HEK293T (cell line): ENCODE data around the gene PLD5.

Experiments used
- CTCF ChIA-PET: fragments of 350-600 bp; formaldehyde crosslinking; extraction: SDS; loops from one replicate; lab custom pipeline; 2021; ENCODE audit warnings: antibody characterized with exemption, inconsistent platforms; lab: Yijun Ruan, JAX
- POLR2A ChIA-PET: fragments of 350-600 bp; formaldehyde crosslinking; extraction: SDS; loops from one replicate; lab custom pipeline; 2020; ENCODE audit warnings: antibody characterized with exemption, inconsistent platforms; lab: Yijun Ruan, JAX
- DNase-seq: peaks from one replicate; pipeline ENCODE4 v3.0.0; 2012; ENCODE audit warnings: mixed read lengths; ENCODE audit errors: extremely low spot score
- ARNT ChIP-seq: fragments of 450-650 bp; IDR thresholded peaks from 2 replicates; pipeline ENCODE4 v1.6.1; 2017; ENCODE audit warnings: mild to moderate bottlenecking
- BHLHE40 ChIP-seq: fragments of 450-650 bp; IDR thresholded peaks from 2 replicates; pipeline ENCODE4 v1.6.1; 2016; ENCODE audit warnings: mild to moderate bottlenecking, moderate library complexity, borderline replicate concordance
- CTBP1 ChIP-seq: fragments of 450-650 bp; IDR thresholded peaks from 2 replicates; pipeline ENCODE4 v1.6.1; 2016; ENCODE audit warnings: borderline replicate concordance
- ELF4 ChIP-seq: fragments of 450-650 bp; IDR thresholded peaks from 2 replicates; pipeline ENCODE4 v1.6.1; 2017; ENCODE audit warnings: antibody characterized with exemption
- FOXA1 ChIP-seq: fragments of 450-650 bp; IDR thresholded peaks from 2 replicates; pipeline ENCODE4 v1.6.1; 2016; ENCODE audit warnings: mild to moderate bottlenecking
- FOXK2 ChIP-seq: fragments of 450-650 bp; IDR thresholded peaks from 2 replicates; pipeline ENCODE4 v1.6.1; 2016; ENCODE audit warnings: mild to moderate bottlenecking
- FOXM1 ChIP-seq: fragments of 450-650 bp; IDR thresholded peaks from 2 replicates; pipeline ENCODE4 v1.6.1; 2017; ENCODE audit warnings: mild to moderate bottlenecking, borderline replicate concordance
- HDGF ChIP-seq: fragments of 450-650 bp; IDR thresholded peaks from 2 replicates; pipeline ENCODE4 v1.6.1; 2017; ENCODE audit warnings: antibody characterized with exemption, borderline replicate concordance
- L3MBTL2 ChIP-seq: fragments of 450-650 bp; conservative IDR thresholded peaks from 2 replicates; pipeline ENCODE4 v1.6.1; 2016; ENCODE audit warnings: mild to moderate bottlenecking
- LEF1 ChIP-seq: fragments of 450-650 bp; IDR thresholded peaks from 2 replicates; pipeline ENCODE4 v1.6.1; 2017; ENCODE audit warnings: mild to moderate bottlenecking, borderline replicate concordance
- NFRKB ChIP-seq: fragments of 450-650 bp; IDR thresholded peaks from 2 replicates; pipeline ENCODE4 v1.6.1; 2016; ENCODE audit warnings: mild to moderate bottlenecking, moderate library complexity
- PKNOX1 ChIP-seq: fragments of 450-650 bp; IDR thresholded peaks from 2 replicates; pipeline ENCODE4 v1.6.1; 2016
- SP1 ChIP-seq: fragments of 450-650 bp; IDR thresholded peaks from 2 replicates; pipeline ENCODE4 v1.6.1; 2017
- SUZ12 ChIP-seq: fragments of 450-650 bp; IDR thresholded peaks from 2 replicates; pipeline ENCODE4 v1.6.1; 2016; ENCODE audit warnings: mild to moderate bottlenecking
- TARDBP ChIP-seq: fragments of 450-650 bp; IDR thresholded peaks from 2 replicates; pipeline ENCODE4 v1.6.1; 2016
- ZNF384 ChIP-seq: fragments of 450-650 bp; IDR thresholded peaks from 2 replicates; pipeline ENCODE4 v1.6.1; 2016

PLD5 gene

GRCh38 chr1:242427519-242427918 is 97.0 kb downstream of the PLD5 start:
- ChIA-PET POLR2A (interaction anchor here (0.5 kb wide), 1 partner anchor 534 kb away, joined by 3 read pairs; no protein-coding TSS in a partner anchor), CTCF (interaction anchor here (1.2 to 1.5 kb wide), 2 partner anchors 11 to 50 kb away, joined by 3 to 5 read pairs; no protein-coding TSS in a partner anchor)
- no peak for DNase-seq
- no peak for TF ChIP-seq SUZ12

- DNase-seq = no peak
- no peak for TF ChIP-seq FOXK2
- TF ChIP-seq ARNT = no peak
- no peak for TF ChIP-seq SUZ12
- TF ChIP-seq ELF4 = no peak
- no peak for TF ChIP-seq HDGF
- TF ChIP-seq SP1 = no peak
- TF ChIP-seq L3MBTL2 = no peak
- TF ChIP-seq TARDBP = no peak
- TF ChIP-seq CTBP1 = no peak
- TF ChIP-seq FOXA1 = no peak
- no peak for TF ChIP-seq FOXM1
- no peak for TF ChIP-seq PKNOX1
- TF ChIP-seq ZNF384 = no peak
- TF ChIP-seq LEF1 = no peak
- no peak for TF ChIP-seq BHLHE40
- no peak for TF ChIP-seq NFRKB
- POLR2A ChIA-PET = no interaction called here
- CTCF ChIA-PET = no interaction called here
Observed at GRCh38 chr1:242426271-242426905, 98.1 kb downstream of the PLD5 start.

DNA sequence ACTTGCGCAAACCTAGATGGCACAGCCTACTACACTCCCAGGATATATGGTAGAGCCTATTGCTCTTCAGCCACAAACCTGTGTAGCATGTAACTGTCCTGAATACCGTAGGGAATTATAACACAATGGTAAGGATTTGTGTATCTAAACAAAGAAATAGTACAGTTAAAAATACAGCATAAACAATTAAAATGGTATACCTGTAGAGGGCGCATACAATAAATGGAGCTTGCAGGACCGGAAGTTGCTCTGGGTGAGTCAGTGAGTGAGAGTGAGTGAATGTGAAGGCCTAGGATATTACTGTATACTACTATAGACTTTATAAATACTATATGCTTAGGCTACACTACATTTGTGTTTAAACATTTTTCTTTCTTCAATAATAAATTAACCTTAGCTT is 99.3 kb downstream of the PLD5 start:
- TF ChIP-seq ELF4 (no peak), CTBP1 (no peak), L3MBTL2 (no peak), FOXA1 (no peak), LEF1 (no peak), FOXM1 (no peak), SUZ12 (no peak), HDGF (no peak), ARNT (no peak), PKNOX1 (no peak), SP1 (no peak), FOXK2 (no peak), ZNF384 (no peak), BHLHE40 (no peak), TARDBP (no peak), NFRKB (no peak)
- ChIA-PET POLR2A (no interaction called here), CTCF (interaction anchor here (0.5 to 1.1 kb wide), 5 partner anchors 9 to 405 kb away, joined by 3 to 4 read pairs (median 4); no protein-coding TSS in a partner anchor)
- no peak for DNase-seq

DNA sequence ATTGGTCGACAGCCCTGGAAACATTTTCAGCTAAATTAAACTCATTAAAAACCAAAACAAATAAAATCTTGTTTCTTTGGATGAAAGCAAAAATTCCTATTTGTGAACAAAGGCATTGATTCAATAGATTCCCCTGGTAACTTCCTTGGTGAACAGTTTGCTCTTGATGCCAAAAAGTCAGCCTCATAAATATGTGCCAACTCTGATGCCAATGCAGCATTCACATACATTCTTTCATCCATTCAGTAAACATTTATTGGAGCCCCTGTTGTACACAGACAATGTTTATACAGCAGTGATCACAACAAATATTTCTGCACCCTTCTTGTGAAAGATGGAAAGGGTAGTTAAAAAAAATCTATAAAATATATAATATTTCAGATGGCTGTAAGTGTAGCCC is 107.8 kb downstream of the PLD5 start:
- CTCF ChIA-PET = interaction anchor here (1.1 to 1.6 kb wide), 2 partner anchors 9 to 11 kb away, joined by 3 to 4 read pairs; no protein-coding TSS in a partner anchor
- POLR2A ChIA-PET = no interaction called here
- no peak for DNase-seq
- TF ChIP-seq PKNOX1 (no peak), CTBP1 (no peak), ARNT (no peak), BHLHE40 (no peak), TARDBP (no peak), LEF1 (no peak), ELF4 (no peak), ZNF384 (no peak), FOXK2 (no peak), SP1 (no peak), NFRKB (no peak), FOXA1 (no peak), L3MBTL2 (no peak)

DNA sequence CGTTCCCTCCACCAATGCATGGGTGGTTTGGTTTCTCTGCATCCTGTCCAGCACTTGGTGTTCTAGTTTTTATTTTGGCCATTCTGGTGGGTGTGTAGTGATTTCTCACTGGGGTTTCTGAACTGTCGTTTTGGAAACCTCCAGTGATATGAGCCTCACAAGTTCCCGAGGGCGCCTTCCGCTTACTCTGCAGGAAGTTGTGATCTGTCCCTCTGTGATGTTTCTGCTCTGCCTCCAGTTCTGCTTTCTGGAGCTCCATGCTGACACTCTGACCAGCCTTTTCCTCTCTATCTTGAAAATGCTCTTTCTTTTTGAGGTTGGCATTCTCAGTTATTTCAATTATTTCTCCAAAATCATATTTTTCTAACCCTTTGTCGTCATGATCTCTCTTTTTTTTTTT is 111.6 kb downstream of the PLD5 start:
- no peak for TF ChIP-seq ELF4
- TF ChIP-seq CTBP1 = no peak
- ChIA-PET CTCF (no interaction called here), POLR2A (no interaction called here)
- no peak for DNase-seq

- DNase-seq = no peak
- ChIA-PET CTCF (no interaction called here), POLR2A (no interaction called here)
- no peak for TF ChIP-seq CTBP1
- TF ChIP-seq BHLHE40 = no peak
- TF ChIP-seq NFRKB = no peak
- no peak for TF ChIP-seq LEF1
- TF ChIP-seq ELF4 = no peak
- no peak for TF ChIP-seq SUZ12
Observed at GRCh38 chr1:242411901-242412300, 112.6 kb downstream of the PLD5 start.
